HL-60 (cell line): ENCODE results near the gene RAB9B.

Experiments used
- DNase-seq, 2 experiments: peaks; one replicate each; pipeline ENCODE4 v3.0.0-alpha.2; 2010 to 2020; ENCODE audit warnings: low read depth in 1 of 2, low spot score in 1 of 2
- H3K27ac ChIP-seq: fragments of 250-450 bp; sonication (Bioruptor Pico); replicated peaks from 2 replicates; pipeline ENCODE4 v1.5.1; 2020; ENCODE audit warnings: mild to moderate bottlenecking, moderate library complexity
- H3K27me3 ChIP-seq: fragments of 250-450 bp; sonication (Bioruptor Pico); 2 replicates; pipeline ENCODE4 v1.5.1; 2021; ENCODE audit warnings: mild to moderate bottlenecking, moderate library complexity; ENCODE audit not compliant: insufficient read depth, poor library complexity, severe bottlenecking
- H3K4me3 ChIP-seq: replicated peaks from 2 replicates; pipeline ENCODE4 v1.5.1; 2011; ENCODE audit warnings: mild to moderate bottlenecking, control low read depth, low read length; ENCODE audit not compliant: insufficient read depth
- GABPA ChIP-seq: IDR thresholded peaks from 2 replicates; pipeline ENCODE4 v1.6.1; 2012; ENCODE audit warnings: low read depth
- POLR2AphosphoS5 ChIP-seq: IDR thresholded peaks from 2 replicates; pipeline ENCODE4 v1.6.1; 2012; ENCODE audit warnings: low read depth
- REST ChIP-seq: IDR thresholded peaks from 2 replicates; pipeline ENCODE4 v1.6.1; 2012; ENCODE audit warnings: low read depth; ENCODE audit not compliant: insufficient replicate concordance
- SPI1 ChIP-seq: IDR thresholded peaks from 2 replicates; pipeline ENCODE4 v1.6.1; 2012; ENCODE audit warnings: low read depth, mild to moderate bottlenecking, borderline replicate concordance
- TF ChIP-seq, protein P1 (sequence below): IDR thresholded peaks from one replicate; pipeline ENCODE4 v1.5.1; 2011; ENCODE audit warnings: low read length, control low read depth, inconsistent platforms; ENCODE audit not compliant: insufficient read depth

Gene RAB9B

GRCh38 chrX:103845165-103845653 is 13.2 kb upstream of the RAB9B start:
- DNase-seq: peak in 1 of 2 experiments; percentile 42
- peaks cover 2% of the 10 kb centered on the region for H3K27me3 ChIP-seq

DNA sequence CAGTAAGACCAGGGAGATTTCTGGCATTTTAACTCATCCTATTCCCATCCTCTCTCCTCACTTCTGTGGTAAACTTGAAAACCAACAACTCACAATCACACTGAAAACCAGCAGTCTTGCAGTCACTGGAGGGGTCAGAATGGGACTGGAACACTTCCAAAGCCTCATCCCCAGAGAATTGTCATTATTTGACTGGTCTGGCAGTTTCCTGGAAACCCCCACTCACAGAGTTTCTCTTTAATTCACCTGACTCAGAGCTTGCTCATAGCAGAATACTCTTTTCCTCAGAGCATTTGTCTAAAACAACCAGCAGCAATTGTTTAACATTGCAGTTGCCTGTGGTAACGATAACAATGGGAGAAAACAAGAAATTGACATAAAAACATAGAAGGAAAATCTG is 7.3 kb upstream of the RAB9B start:
- no peak overlapping the region for H3K4me3 ChIP-seq
- TF ChIP-seq GABPA (no peak), SPI1 (no peak), REST (no peak), POLR2AphosphoS5 (no peak)
- TF ChIP-seq, protein P1, sequence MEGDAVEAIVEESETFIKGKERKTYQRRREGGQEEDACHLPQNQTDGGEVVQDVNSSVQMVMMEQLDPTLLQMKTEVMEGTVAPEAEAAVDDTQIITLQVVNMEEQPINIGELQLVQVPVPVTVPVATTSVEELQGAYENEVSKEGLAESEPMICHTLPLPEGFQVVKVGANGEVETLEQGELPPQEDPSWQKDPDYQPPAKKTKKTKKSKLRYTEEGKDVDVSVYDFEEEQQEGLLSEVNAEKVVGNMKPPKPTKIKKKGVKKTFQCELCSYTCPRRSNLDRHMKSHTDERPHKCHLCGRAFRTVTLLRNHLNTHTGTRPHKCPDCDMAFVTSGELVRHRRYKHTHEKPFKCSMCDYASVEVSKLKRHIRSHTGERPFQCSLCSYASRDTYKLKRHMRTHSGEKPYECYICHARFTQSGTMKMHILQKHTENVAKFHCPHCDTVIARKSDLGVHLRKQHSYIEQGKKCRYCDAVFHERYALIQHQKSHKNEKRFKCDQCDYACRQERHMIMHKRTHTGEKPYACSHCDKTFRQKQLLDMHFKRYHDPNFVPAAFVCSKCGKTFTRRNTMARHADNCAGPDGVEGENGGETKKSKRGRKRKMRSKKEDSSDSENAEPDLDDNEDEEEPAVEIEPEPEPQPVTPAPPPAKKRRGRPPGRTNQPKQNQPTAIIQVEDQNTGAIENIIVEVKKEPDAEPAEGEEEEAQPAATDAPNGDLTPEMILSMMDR: no peak
- H3K27ac ChIP-seq: no peak overlapping the region
- no peak for DNase-seq
- H3K27me3 ChIP-seq: no peaks in the 10 kb centered on the region

More at GRCh38 chrX:103845165-103845653, 13.2 kb upstream of the RAB9B start:
- Histone ChIP-seq H3K27ac (no peak overlapping the region), H3K4me3 (no peak overlapping the region)
- TF ChIP-seq SPI1: no peak
- TF ChIP-seq, protein P1: peak; percentile 30

- Histone ChIP-seq H3K4me3 (peak overlapping the region; percentile 35; the same call in 1 of the 2 replicates), H3K27me3 (peaks cover 8% of the 10 kb centered on the region), H3K27ac (no peak overlapping the region)
- no peak for DNase-seq
- TF ChIP-seq POLR2AphosphoS5 (no peak), GABPA (no peak), SPI1 (no peak), REST (no peak)
- TF ChIP-seq, protein P1: no peak
Observed at GRCh38 chrX:103831342-103831802, 685 bp downstream of the RAB9B start.

- H3K27ac ChIP-seq: no peak overlapping the region
- H3K4me3 ChIP-seq: no peak overlapping the region
- H3K27me3 ChIP-seq: peaks cover 8% of the 10 kb centered on the region
- TF ChIP-seq, protein P1: no peak
- TF ChIP-seq POLR2AphosphoS5 (no peak), REST (no peak), GABPA (no peak), SPI1 (no peak)
- DNase-seq: no peak
Observed at GRCh38 chrX:103830848-103831247, 1.2 kb downstream of the RAB9B start.
